Gastroesophageal sphincter (tissue), 2 donors: ENCODE data around the gene CBR4.

Experiments
- EP300 ChIP-seq: sonication (generic); formaldehyde crosslinking; IDR thresholded peaks from one replicate; pipeline ENCODE4 v1.6.1; 2017; ENCODE audit warnings: antibody characterized with exemption, mild to moderate bottlenecking
- POLR2A ChIP-seq, 2 donors: fragments of 450-650 bp; IDR thresholded peaks; one replicate each; pipeline ENCODE4 v1.6.1; 2017; ENCODE audit warnings: antibody characterized with exemption in 2 of 2, mild to moderate bottlenecking in 2 of 2, moderate library complexity in 1 of 2

- TF ChIP-seq POLR2A (IDR thresholded peaks at IDR 0.05) (no peak), EP300 (no peak)
Observed at GRCh38 chr4:169058312-169058711, 48.3 kb upstream of the CBR4 start.
